ENCODE data around the gene IFNAR1. TPM values are rescaled to one million over a fixed set of nuclear protein-coding genes. Genes with fewer than 3 reads are reported as not detected.
A peak's percentile ranks its signal among the peaks of the same experiment; 100 is the strongest.

IFNAR1 gene
- total and polyA plus RNA-seq, 2 of the 4 experiments (the other 2 are of a cell fraction) = 7.8 to 9.9 TPM

DNA sequence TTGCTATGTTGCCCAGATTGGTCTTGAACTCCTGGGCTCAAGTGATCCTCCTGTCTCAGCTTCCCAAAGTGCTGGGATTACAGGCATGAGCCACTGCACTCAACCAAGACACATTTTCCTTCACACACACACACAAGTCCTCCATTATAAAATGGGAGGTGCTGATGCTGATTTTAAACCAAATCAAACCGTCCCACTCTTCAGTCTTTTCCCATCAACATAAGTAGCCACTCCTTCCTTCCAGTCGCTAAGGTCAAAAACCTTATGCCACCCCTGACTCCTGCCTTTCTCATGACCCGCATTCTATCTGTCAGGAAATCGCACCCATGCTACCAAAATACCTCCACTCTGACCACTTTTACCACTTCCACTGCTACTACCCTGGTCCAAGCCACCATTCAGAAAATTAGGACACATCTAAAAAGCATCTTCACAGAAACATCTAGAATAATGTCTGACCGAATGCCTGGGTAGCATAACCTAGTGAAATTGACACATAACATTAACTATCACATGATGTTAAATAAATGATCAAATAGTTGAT lies 50.4 kb downstream of the IFNAR1 start:
- no peak for TF ChIP-seq NFE2L2 (IDR thresholded peaks at IDR 0.05; ENCODE audit: low read depth, low read length)
- no peak for TF ChIP-seq FOS (IDR thresholded peaks at IDR 0.05; ENCODE audit: low read depth, low read length)
- no peak for TF ChIP-seq RFX5 (IDR thresholded peaks at IDR 0.05; ENCODE audit: low read depth, low read length)
- TF ChIP-seq RCOR1 (IDR thresholded peaks at IDR 0.05; ENCODE audit: insufficient replicate concordance, low read length) = no peak
- no peak for TF ChIP-seq CEBPB (IDR thresholded peaks at IDR 0.05; ENCODE audit: low read depth, low read length)
- no peak for TF ChIP-seq MAZ (IDR thresholded peaks at IDR 0.05; ENCODE audit: borderline replicate concordance, low read depth, low read length)
- no peak for TF ChIP-seq POLR2A (IDR thresholded peaks at IDR 0.05; ENCODE audit: low read depth, low read length)
- no peak for TF ChIP-seq MXI1 (IDR thresholded peaks at IDR 0.05; ENCODE audit: borderline replicate concordance, low read depth, low read length)
- TF ChIP-seq MAFK (IDR thresholded peaks at IDR 0.05; ENCODE audit: low read depth, low read length) = no peak
- TF ChIP-seq CHD1 (IDR thresholded peaks at IDR 0.05; ENCODE audit: low read depth, low read length) = no peak
- TF ChIP-seq, protein P1, sequence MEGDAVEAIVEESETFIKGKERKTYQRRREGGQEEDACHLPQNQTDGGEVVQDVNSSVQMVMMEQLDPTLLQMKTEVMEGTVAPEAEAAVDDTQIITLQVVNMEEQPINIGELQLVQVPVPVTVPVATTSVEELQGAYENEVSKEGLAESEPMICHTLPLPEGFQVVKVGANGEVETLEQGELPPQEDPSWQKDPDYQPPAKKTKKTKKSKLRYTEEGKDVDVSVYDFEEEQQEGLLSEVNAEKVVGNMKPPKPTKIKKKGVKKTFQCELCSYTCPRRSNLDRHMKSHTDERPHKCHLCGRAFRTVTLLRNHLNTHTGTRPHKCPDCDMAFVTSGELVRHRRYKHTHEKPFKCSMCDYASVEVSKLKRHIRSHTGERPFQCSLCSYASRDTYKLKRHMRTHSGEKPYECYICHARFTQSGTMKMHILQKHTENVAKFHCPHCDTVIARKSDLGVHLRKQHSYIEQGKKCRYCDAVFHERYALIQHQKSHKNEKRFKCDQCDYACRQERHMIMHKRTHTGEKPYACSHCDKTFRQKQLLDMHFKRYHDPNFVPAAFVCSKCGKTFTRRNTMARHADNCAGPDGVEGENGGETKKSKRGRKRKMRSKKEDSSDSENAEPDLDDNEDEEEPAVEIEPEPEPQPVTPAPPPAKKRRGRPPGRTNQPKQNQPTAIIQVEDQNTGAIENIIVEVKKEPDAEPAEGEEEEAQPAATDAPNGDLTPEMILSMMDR (conservative IDR thresholded peaks at IDR 0.05; ENCODE audit: low read depth, low read length) = no peak
- no peak for TF ChIP-seq SMC3 (IDR thresholded peaks at IDR 0.05; ENCODE audit: low read depth, low read length)

More for the DNA sequence above, 50.4 kb downstream of the IFNAR1 start:
- Histone ChIP-seq H3K9me3 (ENCODE audit: control insufficient read depth, insufficient read depth, low read length) (peaks cover 2% of the 10 kb centered on the region; the same call in 1 of the 2 replicates), H3K56ac (ENCODE audit: extremely low read depth, insufficient read depth, low read length) (no peak overlapping the region), H2BK15ac (ENCODE audit: low read depth, low read length) (no peak overlapping the region), H3K23ac (ENCODE audit: low read depth, low read length) (no peak overlapping the region), H3K18ac (ENCODE audit: low read depth, low read length) (no peak overlapping the region), H4K5ac (ENCODE audit: low read depth, low read length) (no peak overlapping the region), H3K14ac (replicated peaks; ENCODE audit: low read depth, low read length) (no peak overlapping the region), H3K4ac (ENCODE audit: low read depth, low read length) (no peak overlapping the region), H2BK5ac (ENCODE audit: low read depth, low read length, poor library complexity, severe bottlenecking) (no peak overlapping the region), H3K27me3 (ENCODE audit: control insufficient read depth, insufficient read depth, low read length) (no peaks in the 10 kb centered on the region; the same call in 1 of the 2 replicates), H2AFZ (replicated peaks; ENCODE audit: low read length, poor library complexity) (no peak overlapping the region), H3K9ac (ENCODE audit: low read depth, low read length) (no peak overlapping the region), H4K8ac (ENCODE audit: low read depth in 2 of 2, low read length in 2 of 2) (no peak overlapping the region), H4K91ac (ENCODE audit: insufficient read depth, low read depth, low read length) (no peak overlapping the region), H3K4me3 (ENCODE audit: insufficient read depth, low read depth, low read length) (no peak overlapping the region), H2BK120ac (ENCODE audit: low read depth, low read length) (no peak overlapping the region), H3K9me1 (ENCODE audit: insufficient read depth, low read length) (no peaks in the 10 kb centered on the region), H3K79me1 (ENCODE audit: low read depth in 1 of 2, low read length in 2 of 2) (no peaks in the 10 kb centered on the region), H4K20me1 (ENCODE audit: insufficient read depth, low read length) (no peaks in the 10 kb centered on the region), H2AK5ac (ENCODE audit: low read depth, low read length) (0 out of 2 replicates have a peak overlapping the region, but pooled peaks have one; percentile 20), H3K36me3 (ENCODE audit: control insufficient read depth, insufficient read depth, low read length) (no peaks in the 10 kb centered on the region), H2AK9ac (replicated peaks; ENCODE audit: low read depth, low read length, poor library complexity) (no peak overlapping the region), H3K4me1 (ENCODE audit: control insufficient read depth, insufficient read depth, low read length) (peaks cover 9% of the 10 kb centered on the region), H3K27ac (ENCODE audit: insufficient read depth, low read length) (no peak overlapping the region), H3K4me2 (ENCODE audit: low read depth, low read length) (no peak overlapping the region), H2BK20ac (ENCODE audit: low read depth, low read length) (no peak overlapping the region)
- in situ Hi-C loops (cut with MboI; ENCODE audit: low sequenced_read_pairs) = no loop called here
- 66% methylated on average over 4 of the region's 5 CpGs; no CpG with 5 or more reads in 1 of the 2 experiments for WGBS, 2 experiments (ENCODE audit: extremely low coverage in 2 of 2, insufficient read length in 1 of 2)
- ChIA-PET CTCF (interaction anchor here (0.6 kb wide), 1 partner anchor 65 kb away, joined by 6 read pairs; no protein-coding TSS in a partner anchor), POLR2A (ENCODE audit: unreplicated experiment) (no interaction called here)
- no peak for ATAC-seq (ENCODE audit: low read depth)
- no TSS peak for BruUV-seq (replicated peaks)
- DNase-seq = no peak
- intact Hi-C loops (cut with micrococcal nuclease) = no loop called here
- dilution Hi-C loops (cut with HindIII; ENCODE audit: low sequenced_read_pairs, unreplicated experiment) = no loop called here

Measured in IMR-90 (cell line).